Upper lobe of left lung (tissue), 6 donors: ENCODE results near the gene LITAFD. TPM values are rescaled to one million over a fixed set of nuclear protein-coding genes. Genes with fewer than 3 reads are reported as not detected.
A peak's percentile ranks its signal among the peaks of the same experiment; 100 is the strongest.

Experiments
- ATAC-seq, 2 donors: fragments of 200-7000 bp; cut with Tn5 transposase; one replicate each; pipeline ENCODE4 v1.9.1; 2022; ENCODE audit warnings: mild to moderate bottlenecking in 2 of 2, moderate library complexity in 2 of 2; ENCODE audit not compliant: low FRiP score in 2 of 2
- DNase-seq, 2 donors: peaks; one replicate each; pipeline ENCODE4 v3.0.0-alpha.2; 2019 to 2020
- H3K27ac ChIP-seq, 4 donors: fragments of 200-600 bp; sonication (generic); one replicate each; pipeline ENCODE4 v1.5.1; 2016 to 2019
- H3K27me3 ChIP-seq, 4 donors: fragments of 200-600 bp; sonication (generic); one replicate each; pipeline ENCODE4 v1.5.1; 2017 to 2019
- H3K36me3 ChIP-seq, 4 donors: fragments of 200-600 bp; sonication (generic); one replicate each; pipeline ENCODE4 v1.5.1; 2016 to 2019
- H3K4me1 ChIP-seq, 4 donors: fragments of 200-600 bp; sonication (generic); one replicate each; pipeline ENCODE4 v1.5.1; 2018 to 2019
- H3K4me3 ChIP-seq, 4 donors: fragments of 200-600 bp; sonication (generic); one replicate each; pipeline ENCODE4 v1.5.1; 2017 to 2019; ENCODE audit warnings: mild to moderate bottlenecking in 2 of 4, moderate library complexity in 1 of 4
- H3K9me3 ChIP-seq, 4 donors: fragments of 200-600 bp; sonication (generic); one replicate each; pipeline ENCODE4 v1.5.1; 2018 to 2019
- CTCF ChIP-seq, 6 experiments: fragments of 450-650 bp in 4 of 6; fragments of 200-600 bp in 2 of 6; sonication (generic) in 2 of 6; IDR thresholded peaks; one replicate each; pipeline ENCODE4 v1.5.1; 2016 to 2019; ENCODE audit warnings: antibody characterized with exemption in 6 of 6
- EP300 ChIP-seq, 4 donors: sonication (generic); formaldehyde crosslinking; IDR thresholded peaks; one replicate each; pipeline ENCODE4 v1.5.1; 2017; ENCODE audit warnings: antibody characterized with exemption in 4 of 4, control low read depth in 2 of 4
- POLR2A ChIP-seq, 4 donors: fragments of 450-650 bp; IDR thresholded peaks; one replicate each; pipeline ENCODE4 v1.5.1; 2016 to 2017; ENCODE audit warnings: antibody characterized with exemption in 4 of 4, mild to moderate bottlenecking in 2 of 4
- POLR2AphosphoS5 ChIP-seq, 2 donors: sonication (generic); formaldehyde crosslinking; IDR thresholded peaks; one replicate each; pipeline ENCODE4 v1.5.1; 2017; ENCODE audit warnings: antibody characterized with exemption in 2 of 2
- WGBS, 2 donors: methylation state at CpG; one replicate each; pipeline ENCODE4 v1.1.5; 2017 to 2018; 5-methylcytosine and 5-hydroxymethylcytosine counted together
- total RNA-seq, 6 donors: library from RNA; depleted of rRNA in 4 of 6; stranded (reverse); fragments of >200 nt in 4 of 6; gene quantifications; one replicate each; pipeline versions ENCODE4 v1.1.0 to v1.2.1, GENCODE V29; 2016 to 2021
- donor health status: DM: no; HTN: no; CAD: no; lungs with moderate emphysema.
- donor health status: DM: no; HTN: yes; CAD: no; lungs with severe emphysema.

The LITAFD gene
- total RNA-seq, 6 donors from 2014 or later = not detected

- Histone ChIP-seq H3K4me1 (peaks cover 31 to 63% (median 45%) of the 10 kb centered on the region in 4 donors), H3K36me3 (peaks cover 0 to 78% (median 58%) of the 10 kb centered on the region in 4 donors), H3K9me3 (no peaks in the 10 kb centered on the region), H3K27me3 (no peaks in the 10 kb centered on the region), H3K4me3 (no peak overlapping the region), H3K27ac (peak overlapping the region; percentile 18 to 86 (median 69))
- peak in 1 of 2 donors; percentile 20 for DNase-seq
- no peak for TF ChIP-seq POLR2AphosphoS5 (IDR thresholded peaks at IDR 0.05)
- no peak for TF ChIP-seq POLR2A (IDR thresholded peaks at IDR 0.05)
- no peak for TF ChIP-seq CTCF (IDR thresholded peaks at IDR 0.05)
- no peak for TF ChIP-seq EP300 (IDR thresholded peaks at IDR 0.05)
- 60 to 84% methylated on average over 7 of the region's 7 CpGs for WGBS, 2 donors
- ATAC-seq = no peak
Observed at GRCh38 chr16:8853150-8853549, 29.0 kb upstream of the LITAFD start.

- Histone ChIP-seq H3K36me3 (peaks cover 1 to 78% (median 59%) of the 10 kb centered on the region in 4 donors), H3K27ac (peak overlapping the region; percentile 18 to 86 (median 69)), H3K27me3 (no peaks in the 10 kb centered on the region), H3K4me1 (peaks cover 31 to 67% (median 47%) of the 10 kb centered on the region in 4 donors), H3K4me3 (no peak overlapping the region), H3K9me3 (no peaks in the 10 kb centered on the region)
- ATAC-seq (no peak), DNase-seq (peak in 1 of 2 donors; percentile 9)
- 82 to 95% methylated on average over 7 of the region's 7 CpGs for WGBS, 2 donors
- TF ChIP-seq EP300 (IDR thresholded peaks at IDR 0.05) (no peak), POLR2A (IDR thresholded peaks at IDR 0.05) (no peak), CTCF (IDR thresholded peaks at IDR 0.05) (no peak), POLR2AphosphoS5 (IDR thresholded peaks at IDR 0.05) (no peak)
Observed at GRCh38 chr16:8853611-8854010, 28.5 kb upstream of the LITAFD start.

GRCh38 chr16:8854298-8854948 lies 27.7 kb upstream of the LITAFD start:
- H3K27ac ChIP-seq = peak overlapping the region; percentile 43 to 86 (median 66)

GRCh38 chr16:8855051-8855786 lies 26.9 kb upstream of the LITAFD start:
- no peak for TF ChIP-seq POLR2AphosphoS5 (IDR thresholded peaks at IDR 0.05)
- no peak for TF ChIP-seq EP300 (IDR thresholded peaks at IDR 0.05)
- no peak for TF ChIP-seq POLR2A (IDR thresholded peaks at IDR 0.05)
- no peak for TF ChIP-seq CTCF (IDR thresholded peaks at IDR 0.05)
- no peaks in the 10 kb centered on the region for H3K9me3 ChIP-seq
- 91 to 94% methylated on average over 5 to 11 of the region's 11 CpGs for WGBS, 2 donors
- H3K36me3 ChIP-seq = peaks cover 4 to 69% (median 50%) of the 10 kb centered on the region in 4 donors
- ATAC-seq (no peak), DNase-seq (peak in 1 of 2 donors; percentile 16)
- peak overlapping the region; percentile 43 to 86 (median 66) for H3K27ac ChIP-seq
- no peak overlapping the region for H3K4me3 ChIP-seq
- H3K27me3 ChIP-seq = no peaks in the 10 kb centered on the region
- H3K4me1 ChIP-seq = peaks cover 27 to 70% (median 42%) of the 10 kb centered on the region in 4 donors

More at GRCh38 chr16:8854298-8854948, 27.7 kb upstream of the LITAFD start:
- no peak for TF ChIP-seq EP300 (IDR thresholded peaks at IDR 0.05)
- TF ChIP-seq CTCF (IDR thresholded peaks at IDR 0.05) = no peak
- TF ChIP-seq POLR2AphosphoS5 (IDR thresholded peaks at IDR 0.05) = no peak
- no peak for TF ChIP-seq POLR2A (IDR thresholded peaks at IDR 0.05)
- ATAC-seq (no peak), DNase-seq (peak in 1 of 2 donors; percentile 16)
- Histone ChIP-seq H3K27me3 (no peaks in the 10 kb centered on the region), H3K36me3 (peaks cover 4 to 77% (median 56%) of the 10 kb centered on the region in 4 donors), H3K9me3 (no peaks in the 10 kb centered on the region), H3K4me1 (peaks cover 29 to 70% (median 46%) of the 10 kb centered on the region in 4 donors), H3K4me3 (no peak overlapping the region)
- 85 to 90% methylated on average over 8 to 9 of the region's 9 CpGs for WGBS, 2 donors
